CD14-positive monocyte (primary cell): ENCODE measurements around the gene SNX22. TPM values are rescaled to one million over a fixed set of nuclear protein-coding genes. Genes with fewer than 3 reads are reported as not detected.

ENCODE experiments used
- DNase-seq, 3 donors: peaks; one replicate each; pipeline ENCODE4 v3.0.0-alpha.2; 2011 to 2022
- H2AFZ ChIP-seq: 2 replicates; pipeline ENCODE4 v1.6.0; 2012; ENCODE audit warnings: mild to moderate bottlenecking, low read depth, low read length, inconsistent platforms; ENCODE audit not compliant: insufficient read depth, poor library complexity, severe bottlenecking
- H3K27ac ChIP-seq, 2 donors: 1 replicate in 1 of 2; 2 replicates in 1 of 2; pipeline ENCODE4 v1.5.1; 2012 to 2013; ENCODE audit warnings: low read length in 2 of 2, control low read depth in 1 of 2, inconsistent platforms in 1 of 2, low read depth in 1 of 2, mild to moderate bottlenecking in 1 of 2
- H3K27me3 ChIP-seq, 2 donors: one replicate each; pipeline versions ENCODE4 v1.6.0 to v1.6.1; 2011 to 2013; ENCODE audit warnings: low read length in 2 of 2; ENCODE audit not compliant: control insufficient read depth in 2 of 2, insufficient read depth in 2 of 2
- H3K36me3 ChIP-seq, 2 donors: replicated peaks in 1 of 2; 1 replicate in 1 of 2; 2 replicates in 1 of 2; pipeline versions ENCODE4 v1.5.1 to v1.6.1; 2012 to 2013; ENCODE audit warnings: low read length in 2 of 2, control low read depth in 1 of 2, inconsistent platforms in 1 of 2, mild to moderate bottlenecking in 1 of 2; ENCODE audit not compliant: insufficient read depth in 2 of 2, control insufficient read depth in 1 of 2
- H3K4me1 ChIP-seq, 2 donors: 1 replicate in 1 of 2; 2 replicates in 1 of 2; pipeline versions ENCODE4 v1.5.1 to v1.6.1; 2012 to 2013; ENCODE audit warnings: low read length in 2 of 2, control low read depth in 1 of 2, inconsistent platforms in 1 of 2, mild to moderate bottlenecking in 1 of 2, moderate library complexity in 1 of 2; ENCODE audit not compliant: insufficient read depth in 2 of 2, control insufficient read depth in 1 of 2
- H3K4me2 ChIP-seq: replicated peaks from 2 replicates; pipeline ENCODE3; 2012; ENCODE audit warnings: low read length, moderate library complexity, mild to moderate bottlenecking; ENCODE audit not compliant: poor library complexity, severe bottlenecking; ENCODE audit errors: extremely low read depth
- H3K4me3 ChIP-seq, 3 experiments: fragments of 200-600 bp in 1 of 3; sonication (generic) in 1 of 3; replicated peaks in 1 of 3; 1 replicate in 2 of 3; 2 replicates in 1 of 3; pipeline ENCODE4 v1.5.1; 2011 to 2013; ENCODE audit warnings: low read length in 3 of 3, mild to moderate bottlenecking in 3 of 3, control low read depth in 2 of 3, low read depth in 2 of 3, inconsistent platforms in 1 of 3, moderate library complexity in 1 of 3
- H3K79me2 ChIP-seq: 2 replicates; pipeline ENCODE4 v1.6.0; 2012; ENCODE audit warnings: mild to moderate bottlenecking, control low read depth, inconsistent platforms, low read length, moderate library complexity; ENCODE audit not compliant: insufficient read depth
- H3K9ac ChIP-seq: 2 replicates; pipeline ENCODE4 v1.6.0; 2017; ENCODE audit warnings: low read length, mild to moderate bottlenecking; ENCODE audit not compliant: insufficient read depth, poor library complexity, severe bottlenecking
- H3K9me3 ChIP-seq, 2 donors: replicated peaks in 1 of 2; 1 replicate in 1 of 2; 2 replicates in 1 of 2; pipeline versions ENCODE4 v1.5.1 to v1.6.1; 2012 to 2013; ENCODE audit warnings: low read length in 2 of 2, control low read depth in 1 of 2; ENCODE audit not compliant: control insufficient read depth in 1 of 2, insufficient read depth in 1 of 2
- H4K20me1 ChIP-seq: 2 replicates; pipeline ENCODE4 v1.6.0; 2012; ENCODE audit warnings: mild to moderate bottlenecking, low read length, control low read depth, moderate library complexity; ENCODE audit not compliant: insufficient read depth
- H3K27ac Mint-ChIP-seq, 7 donors: one replicate each; pipeline ENCODE4 v1.8.0; 2020; ENCODE audit warnings: mild to moderate bottlenecking in 7 of 7, mixed read lengths in 7 of 7, moderate library complexity in 6 of 7, inconsistent platforms in 2 of 7
- H3K27me3 Mint-ChIP-seq, 3 donors: one replicate each; pipeline ENCODE4 v1.8.0; 2021 to 2022; ENCODE audit warnings: low read depth in 3 of 3, mild to moderate bottlenecking in 3 of 3, mixed read lengths in 3 of 3, moderate library complexity in 3 of 3, inconsistent platforms in 1 of 3
- H3K36me3 Mint-ChIP-seq, 2 donors: one replicate each; pipeline ENCODE4 v1.8.0; 2020; ENCODE audit warnings: mixed read lengths in 2 of 2, inconsistent platforms in 1 of 2, mild to moderate bottlenecking in 1 of 2
- H3K4me1 Mint-ChIP-seq: one replicate; pipeline ENCODE4 v1.8.0; 2020; ENCODE audit warnings: mild to moderate bottlenecking, mixed read lengths
- H3K4me3 Mint-ChIP-seq, 2 donors: one replicate each; pipeline ENCODE4 v1.8.0; 2020; ENCODE audit warnings: mild to moderate bottlenecking in 2 of 2, mixed read lengths in 2 of 2, moderate library complexity in 1 of 2
- H3K9me3 Mint-ChIP-seq, 7 donors: one replicate each; pipeline ENCODE4 v1.8.0; 2020 to 2022; ENCODE audit warnings: mixed read lengths in 7 of 7, mild to moderate bottlenecking in 6 of 7, moderate library complexity in 6 of 7, inconsistent platforms in 2 of 7
- WGBS: methylation state at CpG from one replicate; pipeline ENCODE4 v1.1.5; 2013; ENCODE audit warnings: missing lambda C conversion rate; ENCODE audit not compliant: insufficient coverage; 5-methylcytosine and 5-hydroxymethylcytosine counted together
- intact Hi-C, 2 donors: fragments of 100-400 bp; cut with micrococcal nuclease; formaldehyde crosslinking; loops; one replicate each; pipeline versions ENCODE4 v1.15.0 to v1.15.1; 2023
- polyA plus RNA-seq, 3 donors: library from polyadenylated mRNA; depleted of rRNA in 1 of 3; unstranded in 2 of 3; stranded (reverse) in 1 of 3; fragments of 300-500 nt in 2 of 3; fragments of >200 nt in 1 of 3; fragmentation: Illumina TruSeq in 2 of 3; gene quantifications; 1 replicate in 2 of 3; 2 replicates in 1 of 3; pipeline ENCODE4 v1.2.3, GENCODE V29; 2012 to 2021
- TF ChIP-seq, protein P1 (sequence below): fragments of 200-600 bp; IDR thresholded peaks from one replicate; pipeline ENCODE4 v1.8.0; 2022; ENCODE audit warnings: antibody characterized with exemption, mild to moderate bottlenecking

SNX22 gene
- polyA plus RNA-seq, 3 donors, result 0.19 to 1.2 (median 0.80) TPM

DNA sequence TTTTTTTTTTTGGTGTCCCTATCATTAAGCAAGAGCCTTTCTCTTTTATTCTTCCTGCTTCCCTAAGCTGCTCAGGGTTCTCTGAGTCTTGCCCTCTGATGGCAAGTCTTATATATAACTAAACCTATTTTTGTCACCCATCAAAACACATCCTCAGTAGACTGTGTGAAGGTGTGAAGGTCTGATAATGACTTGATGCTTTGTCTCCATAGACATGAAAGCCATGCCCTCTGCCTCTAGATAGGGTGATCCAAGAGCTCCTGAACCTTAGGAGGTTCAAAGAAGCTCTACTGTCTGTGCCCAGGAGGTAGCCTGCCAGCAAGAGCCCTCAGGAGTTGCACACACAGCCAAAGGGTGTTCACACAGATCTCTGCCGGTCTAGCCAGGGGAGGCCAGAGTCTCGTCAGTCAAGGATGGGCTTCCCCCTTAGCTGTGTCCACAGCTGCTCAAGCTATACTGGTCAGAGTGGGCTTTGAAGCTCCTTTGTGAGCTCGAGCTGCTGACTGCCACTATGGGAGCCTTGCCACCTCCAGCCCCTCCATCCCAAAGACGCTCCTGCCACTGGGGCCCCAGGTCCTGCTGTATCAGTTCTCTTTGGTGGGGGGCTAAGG lies 13.1 kb upstream of the SNX22 start:
- H2AFZ ChIP-seq, result no peak overlapping the region
- no peak overlapping the region for H3K4me3 ChIP-seq
- peak overlapping the region in 2 of 7 donors; percentile 59 to 68 for H3K27ac Mint-ChIP-seq
- H3K9me3 Mint-ChIP-seq, result peaks cover 0 to 2% (median 0%) of the 10 kb centered on the region in 7 donors
- H3K4me1 ChIP-seq, result peaks cover 0 to 4% of the 10 kb centered on the region in 2 donors
- no peaks in the 10 kb centered on the region for H3K27me3 ChIP-seq
- no peaks in the 10 kb centered on the region for H3K4me1 Mint-ChIP-seq
- H3K27me3 Mint-ChIP-seq, result peaks cover 0 to 3% (median 0%) of the 10 kb centered on the region in 3 donors
- TF ChIP-seq, protein P1, sequence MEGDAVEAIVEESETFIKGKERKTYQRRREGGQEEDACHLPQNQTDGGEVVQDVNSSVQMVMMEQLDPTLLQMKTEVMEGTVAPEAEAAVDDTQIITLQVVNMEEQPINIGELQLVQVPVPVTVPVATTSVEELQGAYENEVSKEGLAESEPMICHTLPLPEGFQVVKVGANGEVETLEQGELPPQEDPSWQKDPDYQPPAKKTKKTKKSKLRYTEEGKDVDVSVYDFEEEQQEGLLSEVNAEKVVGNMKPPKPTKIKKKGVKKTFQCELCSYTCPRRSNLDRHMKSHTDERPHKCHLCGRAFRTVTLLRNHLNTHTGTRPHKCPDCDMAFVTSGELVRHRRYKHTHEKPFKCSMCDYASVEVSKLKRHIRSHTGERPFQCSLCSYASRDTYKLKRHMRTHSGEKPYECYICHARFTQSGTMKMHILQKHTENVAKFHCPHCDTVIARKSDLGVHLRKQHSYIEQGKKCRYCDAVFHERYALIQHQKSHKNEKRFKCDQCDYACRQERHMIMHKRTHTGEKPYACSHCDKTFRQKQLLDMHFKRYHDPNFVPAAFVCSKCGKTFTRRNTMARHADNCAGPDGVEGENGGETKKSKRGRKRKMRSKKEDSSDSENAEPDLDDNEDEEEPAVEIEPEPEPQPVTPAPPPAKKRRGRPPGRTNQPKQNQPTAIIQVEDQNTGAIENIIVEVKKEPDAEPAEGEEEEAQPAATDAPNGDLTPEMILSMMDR, result no peak
- H3K4me2 ChIP-seq, result no peak overlapping the region
- peaks cover 67% of the 10 kb centered on the region for H4K20me1 ChIP-seq
- peaks cover 76 to 81% of the 10 kb centered on the region in 2 donors for H3K36me3 ChIP-seq
- H3K79me2 ChIP-seq, result no peaks in the 10 kb centered on the region
- H3K36me3 Mint-ChIP-seq, result peaks cover 80 to 88% of the 10 kb centered on the region in 2 donors
- no peaks in the 10 kb centered on the region for H3K9me3 ChIP-seq
- no peak overlapping the region for H3K4me3 Mint-ChIP-seq
- 94% methylated on average over 2 of the region's 4 CpGs for WGBS
- H3K9ac ChIP-seq, result no peak overlapping the region
- no peak for DNase-seq
- intact Hi-C loops, result no loop called here
- H3K27ac ChIP-seq, result no peak overlapping the region

DNA sequence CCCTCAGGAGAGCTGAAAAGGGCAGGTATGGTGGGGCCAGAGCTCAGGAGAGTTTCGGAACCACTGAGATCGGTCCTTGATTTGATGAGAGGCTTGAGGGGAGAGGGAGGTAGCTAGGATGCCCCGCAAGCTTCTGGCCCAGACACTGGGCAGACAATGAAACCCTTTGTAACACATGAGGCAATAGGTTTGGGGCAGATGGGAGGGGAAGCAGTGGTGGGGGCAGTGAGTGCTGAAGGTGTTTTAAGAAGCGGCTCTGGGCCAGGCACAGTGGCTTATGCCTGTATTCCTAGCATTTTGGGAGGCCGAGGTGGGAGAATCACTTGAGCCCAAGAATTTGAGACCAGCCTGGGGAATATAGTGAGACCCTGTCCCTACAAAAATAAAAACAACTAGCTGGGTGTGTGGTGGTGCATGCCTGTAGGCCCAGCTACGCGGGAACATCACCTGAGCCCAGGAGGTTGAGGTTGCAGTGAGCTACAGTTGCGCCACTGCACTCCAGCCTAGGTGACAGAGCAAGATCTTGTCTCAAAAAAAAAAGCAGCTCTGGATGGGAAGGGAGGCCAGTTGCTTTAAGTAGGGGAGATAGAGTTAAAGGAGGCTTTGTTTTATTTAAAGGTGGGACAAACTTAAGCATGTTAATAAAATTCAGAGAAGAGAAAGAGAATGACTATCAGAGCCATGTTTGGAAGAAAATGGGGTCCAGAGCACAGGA lies 9.6 kb upstream of the SNX22 start:
- no peaks in the 10 kb centered on the region for H3K4me1 Mint-ChIP-seq
- H3K27ac Mint-ChIP-seq, result peak overlapping the region in 1 of 7 donors; percentile 22
- peaks cover 67 to 73% of the 10 kb centered on the region in 2 donors for H3K36me3 ChIP-seq
- no peaks in the 10 kb centered on the region for H3K79me2 ChIP-seq
- no peaks in the 10 kb centered on the region for H3K27me3 ChIP-seq
- 100% methylated on average over 6 of the region's 8 CpGs for WGBS
- H3K4me3 Mint-ChIP-seq, result no peak overlapping the region
- H3K27ac ChIP-seq, result no peak overlapping the region
- H2AFZ ChIP-seq, result no peak overlapping the region
- DNase-seq, result no peak
- H3K4me1 ChIP-seq, result peaks cover 0 to 4% of the 10 kb centered on the region in 2 donors
- peaks cover 0 to 4% (median 0%) of the 10 kb centered on the region in 3 donors for H3K27me3 Mint-ChIP-seq
- H3K4me3 ChIP-seq, result no peak overlapping the region
- no peak overlapping the region for H3K9ac ChIP-seq
- H3K4me2 ChIP-seq, result no peak overlapping the region
- peaks cover 63 to 81% of the 10 kb centered on the region in 2 donors for H3K36me3 Mint-ChIP-seq
- intact Hi-C loops, result no loop called here
- TF ChIP-seq, protein P1, result no peak
- H3K9me3 ChIP-seq, result no peaks in the 10 kb centered on the region
- peaks cover 45% of the 10 kb centered on the region for H4K20me1 ChIP-seq
- H3K9me3 Mint-ChIP-seq, result no peaks in the 10 kb centered on the region
